NT2/D1 (cell line): Measurements from ENCODE around the gene EPB41L2.

Source experiments
- SUZ12 ChIP-seq: IDR thresholded peaks from 2 replicates; pipeline ENCODE4 v1.6.1; 2011; ENCODE audit not compliant: insufficient read length, insufficient read depth; ENCODE audit errors: extremely low read depth
- YY1 ChIP-seq: IDR thresholded peaks from 2 replicates; pipeline ENCODE4 v1.6.1; 2011; ENCODE audit not compliant: insufficient read length, insufficient read depth
- ZNF274 ChIP-seq: IDR thresholded peaks from 2 replicates; pipeline ENCODE4 v1.6.1; 2011; ENCODE audit warnings: mild to moderate bottlenecking, low read depth, low read length

GRCh38 chr6:130869681-130870080, 193.4 kb downstream of the EPB41L2 start:
- TF ChIP-seq ZNF274 (no peak), SUZ12 (no peak), YY1 (no peak)
